Limb (tissue), 2 donors: ENCODE measurements around the gene PLA2G4A.

Source experiments
- DNase-seq, 2 donors: peaks; one replicate each; pipeline ENCODE4 v3.0.0-alpha.2; 2016; ENCODE audit errors: extremely low spot score in 2 of 2

The PLA2G4A gene

DNA sequence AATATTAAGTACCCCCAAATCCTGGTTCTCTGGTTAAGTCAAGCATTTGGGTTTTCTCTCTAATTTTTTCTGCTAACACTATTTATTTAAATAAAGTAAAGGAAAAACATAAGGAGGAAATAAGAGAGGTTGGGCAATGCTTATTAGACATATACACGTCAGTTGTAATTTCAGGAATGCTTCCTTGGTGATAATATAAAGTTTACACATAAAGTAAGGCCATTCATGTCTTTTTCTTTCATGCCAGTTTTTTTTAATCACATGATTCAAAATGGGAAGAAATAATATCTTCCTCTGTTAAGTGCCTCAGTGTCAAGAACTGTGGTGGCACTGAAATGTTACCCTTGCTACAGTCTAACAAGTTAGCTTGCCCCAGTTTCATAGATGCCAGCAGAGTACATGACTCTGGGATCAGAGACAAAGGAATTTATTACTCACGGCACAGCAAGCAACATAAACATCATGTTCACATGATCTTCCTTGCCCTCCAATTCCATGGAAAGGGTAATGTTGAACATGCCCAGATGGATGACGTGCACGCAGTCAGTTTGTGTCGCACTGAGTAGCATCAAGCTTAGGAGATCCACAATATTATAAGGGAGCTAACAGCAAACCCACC, 184.9 kb downstream of the PLA2G4A start:
- no peak for DNase-seq

DNA sequence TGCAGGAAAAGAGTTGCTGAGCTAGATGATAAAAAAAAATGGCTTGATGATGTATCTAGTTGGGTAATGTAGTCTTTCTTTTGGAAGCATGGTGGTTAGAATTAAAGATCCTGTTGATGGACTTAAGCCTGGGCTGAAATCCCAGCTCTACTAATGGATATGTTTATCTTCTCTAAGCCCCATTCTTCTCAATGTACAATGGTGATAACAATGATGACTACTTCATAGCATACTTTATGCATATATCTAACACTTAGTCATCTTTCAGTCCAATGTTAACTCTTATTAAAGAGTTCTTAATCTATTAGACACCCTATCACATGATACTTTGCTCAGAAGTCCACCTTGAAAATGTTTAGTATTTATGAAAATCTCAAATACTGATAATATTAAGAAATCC, 189.5 kb downstream of the PLA2G4A start:
- no peak for DNase-seq

DNA sequence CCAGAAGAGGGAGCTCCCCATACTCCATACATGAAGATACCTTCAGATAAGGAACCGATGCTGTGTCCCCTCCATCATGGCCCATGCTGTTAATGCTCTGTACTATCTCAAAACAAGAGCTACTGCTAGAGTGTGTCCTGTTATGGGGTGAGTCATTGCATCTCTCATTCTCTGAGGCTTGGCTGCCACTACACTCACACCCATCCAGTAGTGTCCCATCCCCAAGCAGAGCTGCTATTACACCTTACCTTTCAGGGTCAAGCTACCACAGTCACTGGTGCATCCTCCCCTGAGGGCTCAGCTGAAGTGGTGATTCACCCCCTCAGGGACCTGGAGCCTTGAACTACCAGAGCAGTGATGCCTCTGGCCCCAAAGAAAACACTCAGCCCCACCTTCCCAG, 198.5 kb downstream of the PLA2G4A start:
- DNase-seq: no peak

DNA sequence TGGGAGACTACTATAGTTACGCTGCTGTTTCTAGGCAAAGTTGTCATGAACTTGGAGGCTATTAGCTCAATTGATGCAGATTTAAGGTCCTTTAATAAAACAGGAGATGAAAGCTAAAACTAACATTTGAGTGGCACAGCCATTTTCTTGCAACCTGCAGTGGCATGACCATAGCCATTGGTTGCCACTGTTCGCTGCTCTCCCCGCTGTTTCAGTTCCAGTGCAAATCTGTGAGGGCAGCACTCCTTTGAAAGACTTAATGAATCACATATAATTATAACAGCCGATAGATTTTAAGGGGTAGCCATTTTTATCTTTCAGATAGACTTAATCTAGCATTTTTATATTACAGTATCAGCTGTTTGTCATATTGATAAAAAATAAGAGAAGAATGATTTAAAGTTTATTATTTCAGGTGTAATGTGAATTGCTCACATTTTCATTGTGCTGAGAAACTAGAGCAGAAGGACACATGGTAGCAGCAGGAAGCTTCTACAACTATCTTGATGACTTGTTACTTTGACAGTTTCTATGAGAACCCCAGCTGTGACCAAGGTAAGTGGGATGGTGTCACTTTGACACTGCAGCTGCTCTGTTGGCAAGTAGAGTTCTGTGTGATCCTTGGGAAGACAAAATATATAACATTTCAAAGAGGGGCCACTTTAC, 203.7 kb downstream of the PLA2G4A start:
- no peak for DNase-seq

DNA sequence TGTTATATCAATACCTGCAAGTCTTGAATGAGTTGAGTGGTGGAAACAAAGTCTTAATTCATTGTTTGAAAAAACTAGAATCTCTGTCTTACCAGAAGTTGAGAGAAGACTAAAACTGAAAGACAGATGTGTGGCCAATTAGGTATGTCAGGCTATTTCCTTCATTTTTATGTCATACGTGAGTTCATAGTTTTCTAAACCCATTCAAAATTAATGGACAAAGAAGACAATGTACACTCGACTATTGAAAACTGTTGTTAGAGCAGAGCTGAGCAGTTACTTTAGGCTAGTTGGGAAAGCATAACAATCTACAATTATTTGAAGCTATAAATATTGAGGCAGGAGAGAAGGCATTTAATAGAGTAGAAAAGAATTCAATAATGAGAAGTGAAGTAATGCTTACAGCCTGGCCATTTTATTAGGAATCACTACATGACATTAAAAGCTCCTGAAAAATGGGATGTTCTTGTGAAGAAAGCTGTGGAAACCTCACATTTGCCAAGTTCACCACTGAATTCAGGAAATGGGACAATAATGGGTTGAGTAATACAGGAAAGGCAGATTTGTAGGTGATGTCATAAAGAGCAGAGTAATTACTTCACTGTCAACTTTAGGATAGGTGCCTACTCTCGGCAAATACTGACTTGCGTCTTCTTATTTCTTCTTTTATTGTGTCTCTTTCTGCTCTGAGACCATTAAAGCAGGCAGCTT, 204.4 kb downstream of the PLA2G4A start:
- DNase-seq: no peak

DNA sequence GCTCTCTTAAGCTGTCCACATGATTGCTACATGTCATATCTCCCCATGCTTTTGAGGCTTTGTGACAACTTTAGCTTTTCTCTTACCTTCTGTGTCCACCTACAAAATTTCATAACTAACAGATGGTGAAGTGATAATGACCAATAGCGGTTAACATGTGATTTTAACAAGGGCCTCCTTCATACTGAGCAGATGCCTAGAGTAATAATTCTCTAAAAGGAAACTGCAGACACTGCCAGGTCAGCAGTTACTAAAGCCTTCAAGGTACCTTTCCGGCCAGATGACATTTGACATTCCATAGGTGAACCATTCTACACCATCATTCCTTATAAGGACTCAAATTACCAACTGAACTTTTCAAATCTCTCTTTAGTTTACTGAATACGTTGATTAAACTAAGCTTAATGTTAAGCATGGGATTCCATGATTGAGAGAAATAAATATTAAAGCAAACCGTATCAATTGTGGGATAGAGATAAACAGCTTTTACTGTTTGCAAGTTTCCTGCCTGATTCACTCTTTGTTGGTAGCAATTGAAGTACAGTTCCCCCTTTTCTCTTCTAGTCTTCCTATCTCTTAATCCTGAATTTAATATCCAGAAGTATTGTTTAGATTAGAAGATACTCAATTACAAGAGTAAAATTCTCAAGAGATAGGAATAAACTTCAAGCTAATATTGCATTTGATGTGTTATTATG, 205.1 kb downstream of the PLA2G4A start:
- DNase-seq: no peak

DNA sequence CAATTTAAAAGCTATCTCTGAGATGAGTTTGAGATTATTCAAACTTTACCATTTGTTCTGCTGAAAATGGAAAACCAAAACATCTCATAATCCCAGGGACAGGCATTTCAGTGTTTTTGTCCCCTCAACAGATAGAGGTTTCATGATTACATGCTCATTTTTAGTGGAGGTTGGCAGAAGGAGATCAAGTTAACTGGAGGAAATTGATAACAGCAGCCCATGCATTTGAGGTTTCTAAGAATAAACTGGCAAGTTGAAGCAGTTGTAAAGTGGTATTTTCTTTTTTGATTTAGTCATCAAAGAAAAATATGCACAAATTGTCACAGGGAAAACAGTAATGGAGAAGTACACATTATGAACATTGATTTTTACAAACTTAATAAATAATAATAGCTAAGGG, 205.8 kb downstream of the PLA2G4A start:
- DNase-seq: no peak

DNA sequence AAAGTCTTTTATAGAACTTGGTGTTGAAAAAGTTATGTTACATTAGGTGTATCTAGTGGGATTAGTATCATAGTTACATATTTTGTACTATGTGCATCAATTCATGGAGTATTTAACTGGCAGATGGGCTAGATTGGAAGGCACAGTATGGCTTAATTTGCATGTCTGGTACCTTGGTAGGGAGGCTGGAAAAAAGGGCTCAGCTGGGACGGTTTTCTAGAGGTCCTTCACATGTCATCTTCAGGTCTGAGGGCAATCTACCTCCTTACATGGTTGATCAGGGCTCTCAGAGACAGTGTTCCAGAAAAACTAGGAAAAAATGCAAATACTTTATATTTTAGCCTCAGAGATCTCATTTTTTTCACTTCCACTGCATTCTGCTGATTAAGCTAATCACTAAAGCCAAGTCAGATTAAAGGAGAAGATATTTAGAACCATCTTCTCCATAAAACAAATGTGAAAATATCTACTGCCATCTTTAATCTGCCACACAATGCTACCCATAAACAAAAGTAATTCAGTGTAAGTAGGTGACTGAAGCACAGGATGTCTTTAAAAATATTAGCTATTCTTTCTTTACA, 209.3 kb downstream of the PLA2G4A start:
- no peak for DNase-seq
